ENCODE measurements around the gene PHC2.
A peak's percentile ranks its signal among the peaks of the same experiment; 100 is the strongest.

PHC2 gene

DNA sequence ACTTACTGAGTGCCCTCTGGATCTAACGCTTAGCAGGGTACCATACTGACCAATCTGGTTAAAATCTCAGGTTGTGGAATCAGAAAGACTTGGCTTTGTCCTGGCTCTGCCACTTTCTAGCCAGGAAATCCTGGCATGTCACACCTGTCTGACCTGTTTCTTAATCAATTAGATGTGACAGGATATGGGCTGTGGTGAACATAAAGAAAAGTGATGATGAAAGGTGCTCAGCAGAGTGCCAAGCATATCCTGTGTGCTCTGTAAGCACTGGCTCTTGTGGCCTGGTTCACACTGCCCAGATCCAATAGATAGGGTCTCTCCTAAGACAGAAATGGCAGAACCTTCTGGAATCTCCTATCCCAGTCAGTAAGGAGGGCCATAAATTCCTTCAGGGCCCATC is 53.9 kb downstream of the PHC2 start:
- no peak for DNase-seq (ENCODE audit: low read depth)
- H3K4me3 ChIP-seq (ENCODE audit: low read depth, low read length): no peak overlapping the region
- TF ChIP-seq CTCF (IDR thresholded peaks at IDR 0.05; ENCODE audit: low read depth, low read length) (no peak), POLR2A (IDR thresholded peaks at IDR 0.05; ENCODE audit: extremely low read depth, insufficient read length) (no peak), MYC (IDR thresholded peaks at IDR 0.05; ENCODE audit: low read depth, low read length) (no peak)
- TF ChIP-seq, protein P1, sequence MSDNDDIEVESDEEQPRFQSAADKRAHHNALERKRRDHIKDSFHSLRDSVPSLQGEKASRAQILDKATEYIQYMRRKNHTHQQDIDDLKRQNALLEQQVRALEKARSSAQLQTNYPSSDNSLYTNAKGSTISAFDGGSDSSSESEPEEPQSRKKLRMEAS (IDR thresholded peaks at IDR 0.05; ENCODE audit: low read depth, low read length): no peak

DNA sequence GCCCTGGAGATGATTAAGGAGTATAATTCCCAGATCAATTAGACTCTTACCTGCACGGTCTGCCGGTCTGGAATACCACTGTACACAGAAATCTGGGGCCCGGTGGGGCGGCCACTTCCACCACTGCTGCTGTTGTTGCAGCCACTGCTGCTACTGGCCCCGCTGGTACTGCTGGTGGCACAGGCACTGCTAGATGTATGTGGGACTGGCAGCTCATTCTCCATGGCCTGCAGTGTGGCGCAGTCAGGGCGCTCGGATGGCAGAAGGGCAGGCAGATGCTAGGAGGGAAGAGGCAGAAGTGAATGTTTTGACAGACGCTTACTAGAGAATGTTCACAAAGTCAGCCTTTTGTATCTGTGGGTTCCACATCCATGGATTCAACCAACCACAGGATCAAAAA is 55.6 kb downstream of the PHC2 start:
- no peak for TF ChIP-seq CTCF (IDR thresholded peaks at IDR 0.05; ENCODE audit: low read depth, low read length)
- no peak for TF ChIP-seq MYC (IDR thresholded peaks at IDR 0.05; ENCODE audit: low read depth, low read length)
- TF ChIP-seq POLR2A (IDR thresholded peaks at IDR 0.05; ENCODE audit: extremely low read depth, insufficient read length): no peak
- TF ChIP-seq, protein P1 (IDR thresholded peaks at IDR 0.05; ENCODE audit: low read depth, low read length): no peak
- no peak for DNase-seq (ENCODE audit: low read depth)
- no peak overlapping the region for H3K4me3 ChIP-seq (ENCODE audit: low read depth, low read length)

GRCh38 chr1:33374336-33375105 is 56.4 kb downstream of the PHC2 start:
- no peak overlapping the region for H3K4me3 ChIP-seq (ENCODE audit: low read depth, low read length)
- TF ChIP-seq, protein P1 (IDR thresholded peaks at IDR 0.05; ENCODE audit: low read depth, low read length): no peak
- TF ChIP-seq CTCF (IDR thresholded peaks at IDR 0.05; ENCODE audit: low read depth, low read length) (no peak), POLR2A (IDR thresholded peaks at IDR 0.05; ENCODE audit: extremely low read depth, insufficient read length) (no peak), MYC (IDR thresholded peaks at IDR 0.05; ENCODE audit: low read depth, low read length) (no peak)
- no peak for DNase-seq (ENCODE audit: low read depth)

DNA sequence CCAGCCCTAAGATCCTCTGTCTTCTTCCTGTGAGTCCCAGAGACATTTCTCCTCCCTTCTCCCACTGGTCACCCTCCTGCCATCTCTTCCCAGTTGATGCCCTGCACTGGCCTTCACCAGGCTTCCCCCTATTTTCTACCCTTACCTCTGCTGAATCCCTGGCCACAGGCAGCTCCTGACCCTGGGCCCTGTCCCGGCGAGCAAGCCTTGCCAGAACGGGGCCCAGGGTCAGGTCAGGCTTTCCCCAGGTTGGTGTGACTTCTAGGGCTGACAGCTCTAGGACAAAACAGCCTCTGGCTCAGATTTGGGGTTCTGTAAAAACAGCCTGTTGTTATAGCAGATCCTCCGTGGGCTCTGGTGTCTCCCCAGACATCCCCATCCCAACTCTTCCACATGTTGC is 57.3 kb downstream of the PHC2 start:
- H3K4me3 ChIP-seq (ENCODE audit: low read depth, low read length): no peak overlapping the region
- TF ChIP-seq, protein P1 (IDR thresholded peaks at IDR 0.05; ENCODE audit: low read depth, low read length): no peak
- TF ChIP-seq CTCF (IDR thresholded peaks at IDR 0.05; ENCODE audit: low read depth, low read length) (no peak), POLR2A (IDR thresholded peaks at IDR 0.05; ENCODE audit: extremely low read depth, insufficient read length) (no peak), MYC (IDR thresholded peaks at IDR 0.05; ENCODE audit: low read depth, low read length) (no peak)
- DNase-seq (ENCODE audit: low read depth): no peak

DNA sequence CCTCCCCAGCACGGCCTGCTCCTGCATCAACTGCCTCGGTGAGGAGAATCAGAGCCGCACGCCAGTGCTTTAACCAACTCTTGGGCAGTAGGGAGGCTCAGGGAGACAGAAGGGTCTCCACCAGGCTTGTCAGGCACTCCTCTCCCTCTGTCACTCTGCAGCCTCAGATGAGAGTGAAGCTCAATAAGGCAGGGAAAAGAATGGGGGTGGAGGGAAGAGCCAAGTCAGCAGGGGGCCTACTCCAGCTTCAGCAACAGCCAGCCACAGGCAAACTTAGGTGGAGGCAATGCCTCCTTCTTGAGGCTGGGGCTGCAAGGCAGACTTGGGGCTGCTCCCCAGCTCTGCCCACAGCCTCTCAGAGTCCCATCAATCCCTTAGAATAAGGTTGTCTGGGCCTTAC is 58.2 kb downstream of the PHC2 start:
- peak; percentile 22 for DNase-seq (ENCODE audit: low read depth)
- H3K4me3 ChIP-seq (ENCODE audit: low read depth, low read length): no peak overlapping the region
- TF ChIP-seq, protein P1 (IDR thresholded peaks at IDR 0.05; ENCODE audit: low read depth, low read length): no peak
- no peak for TF ChIP-seq POLR2A (IDR thresholded peaks at IDR 0.05; ENCODE audit: extremely low read depth, insufficient read length)
- TF ChIP-seq MYC (IDR thresholded peaks at IDR 0.05; ENCODE audit: low read depth, low read length): no peak
- TF ChIP-seq CTCF (IDR thresholded peaks at IDR 0.05; ENCODE audit: low read depth, low read length): no peak

Data from NB4 (cell line).